ENCODE data around the gene EDN3.

DNA sequence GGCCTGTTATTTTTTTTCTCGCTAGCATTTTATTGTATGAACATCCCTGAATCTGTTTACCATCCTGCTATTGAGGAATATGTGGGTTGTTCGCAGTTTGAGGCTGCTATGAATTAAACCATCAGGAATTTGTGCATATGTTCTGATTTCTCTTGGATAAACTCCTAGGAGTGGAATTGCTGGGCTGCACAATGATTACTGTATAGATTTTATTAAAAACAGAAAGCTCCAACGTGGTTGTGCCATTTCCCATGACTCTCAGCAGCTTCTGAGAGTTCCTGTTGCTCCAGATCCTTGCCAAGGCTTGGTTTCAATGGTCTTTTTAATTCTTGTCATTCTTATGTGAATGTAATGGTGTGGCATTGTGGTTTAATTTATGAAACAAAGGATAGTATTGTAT is 75.1 kb downstream of the EDN3 start:
- TF ChIP-seq, protein P1, sequence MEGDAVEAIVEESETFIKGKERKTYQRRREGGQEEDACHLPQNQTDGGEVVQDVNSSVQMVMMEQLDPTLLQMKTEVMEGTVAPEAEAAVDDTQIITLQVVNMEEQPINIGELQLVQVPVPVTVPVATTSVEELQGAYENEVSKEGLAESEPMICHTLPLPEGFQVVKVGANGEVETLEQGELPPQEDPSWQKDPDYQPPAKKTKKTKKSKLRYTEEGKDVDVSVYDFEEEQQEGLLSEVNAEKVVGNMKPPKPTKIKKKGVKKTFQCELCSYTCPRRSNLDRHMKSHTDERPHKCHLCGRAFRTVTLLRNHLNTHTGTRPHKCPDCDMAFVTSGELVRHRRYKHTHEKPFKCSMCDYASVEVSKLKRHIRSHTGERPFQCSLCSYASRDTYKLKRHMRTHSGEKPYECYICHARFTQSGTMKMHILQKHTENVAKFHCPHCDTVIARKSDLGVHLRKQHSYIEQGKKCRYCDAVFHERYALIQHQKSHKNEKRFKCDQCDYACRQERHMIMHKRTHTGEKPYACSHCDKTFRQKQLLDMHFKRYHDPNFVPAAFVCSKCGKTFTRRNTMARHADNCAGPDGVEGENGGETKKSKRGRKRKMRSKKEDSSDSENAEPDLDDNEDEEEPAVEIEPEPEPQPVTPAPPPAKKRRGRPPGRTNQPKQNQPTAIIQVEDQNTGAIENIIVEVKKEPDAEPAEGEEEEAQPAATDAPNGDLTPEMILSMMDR (IDR thresholded peaks at IDR 0.05; ENCODE audit: insufficient read depth, low read length, poor library complexity, severe bottlenecking), result no peak
- TF ChIP-seq EZH2phosphoT487 (conservative IDR thresholded peaks at IDR 0.05; ENCODE audit: low read length), result no peak
